SIG-M5 treated with dmso at 0.1 percent for 504 hours (cell line): Measurements from ENCODE around the gene NID1.
"Not testable (repeated sequence)": the region's sequence is repeated elsewhere in the genome, so short reads cannot be mapped to it uniquely, and the experiment has no call there.

ENCODE experiments used
- DNase-seq: peaks from one replicate; lab custom pipeline; 2025; ENCODE audit not compliant: unreplicated experiment; lab: John Stamatoyannopoulos, UW

The NID1 gene

DNA sequence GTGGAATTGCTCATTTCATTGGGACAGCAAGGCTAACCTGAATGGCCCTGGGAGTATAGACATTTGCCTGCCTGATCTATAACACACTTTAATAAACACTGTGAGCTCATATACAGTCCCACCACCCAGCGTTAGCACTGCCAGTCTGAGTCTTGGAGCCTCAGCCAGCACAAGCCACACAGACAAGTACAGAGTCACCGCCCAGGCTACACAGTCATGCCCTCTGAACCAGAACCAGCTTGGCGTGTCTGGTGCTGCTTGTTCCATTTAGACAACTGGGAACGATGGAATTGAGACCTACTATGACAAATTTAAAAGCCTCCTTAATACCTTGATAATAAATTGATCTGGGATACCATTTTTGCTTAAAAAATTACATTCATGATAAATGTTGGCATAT, 31.6 kb downstream of the NID1 start:
- no peak for DNase-seq

DNA sequence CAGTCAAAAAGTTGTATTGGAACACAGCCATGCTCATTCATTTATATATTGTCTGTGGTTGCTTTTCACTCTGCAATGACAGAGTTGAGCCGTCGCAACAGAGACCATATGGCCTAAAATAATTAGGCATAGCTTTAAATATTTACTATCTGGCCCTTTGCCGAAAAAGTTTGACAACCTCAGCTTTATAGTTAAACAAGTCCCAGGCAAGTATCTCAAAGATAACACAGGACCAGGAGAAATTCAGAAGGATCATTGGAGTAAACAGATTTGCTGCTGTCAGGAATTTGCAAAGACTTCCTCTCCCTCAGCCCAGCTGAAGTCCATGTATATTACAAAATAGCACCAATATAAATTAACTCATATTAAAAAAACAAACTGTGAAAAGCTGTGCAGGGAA, 34.4 kb downstream of the NID1 start:
- no peak for DNase-seq

DNA sequence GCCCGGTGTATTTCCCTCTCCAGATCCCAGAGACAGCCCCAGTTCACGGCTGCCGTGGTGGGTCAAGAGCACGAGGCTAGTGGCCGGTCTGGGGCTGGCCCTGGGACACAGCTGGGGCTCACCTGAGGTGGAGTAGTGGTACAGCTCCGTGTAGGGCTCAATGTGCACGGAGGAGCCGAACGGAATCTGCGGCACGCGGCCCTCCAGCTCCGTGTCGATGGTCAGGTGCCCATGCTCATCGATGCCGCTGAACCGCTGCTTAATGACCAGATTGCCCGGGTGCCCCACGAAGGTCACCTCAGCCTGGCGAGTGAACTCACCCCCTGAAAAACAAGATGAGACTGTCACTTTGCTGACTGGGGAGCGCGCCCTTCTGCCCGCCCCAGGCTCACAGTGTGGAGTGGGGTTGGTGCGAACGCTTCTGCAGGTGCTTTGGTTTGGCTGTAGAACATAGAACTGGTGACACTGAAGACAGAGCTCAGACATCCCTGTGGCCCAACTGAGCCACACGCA, 35.4 kb downstream of the NID1 start:
- no peak for DNase-seq

DNA sequence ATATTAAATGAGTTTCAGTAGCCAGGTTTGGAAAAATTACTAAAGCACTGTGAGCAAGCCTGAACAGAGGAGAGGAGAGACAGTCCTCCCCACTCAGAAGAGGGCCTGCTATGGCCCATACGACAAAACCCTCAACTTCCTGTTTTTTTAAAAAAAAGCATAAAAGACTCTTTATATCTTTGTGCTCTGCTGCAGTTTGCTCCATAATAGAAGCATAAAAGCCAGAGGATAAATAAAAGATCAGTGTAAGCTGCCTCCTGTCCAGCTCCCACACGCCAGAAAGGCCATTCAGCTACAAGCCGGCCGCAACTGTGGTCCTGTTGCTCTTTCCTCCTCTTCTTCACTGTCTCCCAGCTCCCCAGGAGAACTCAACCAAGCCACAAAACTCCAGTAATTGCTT, 37.8 kb downstream of the NID1 start:
- DNase-seq: peak; percentile 82

DNA sequence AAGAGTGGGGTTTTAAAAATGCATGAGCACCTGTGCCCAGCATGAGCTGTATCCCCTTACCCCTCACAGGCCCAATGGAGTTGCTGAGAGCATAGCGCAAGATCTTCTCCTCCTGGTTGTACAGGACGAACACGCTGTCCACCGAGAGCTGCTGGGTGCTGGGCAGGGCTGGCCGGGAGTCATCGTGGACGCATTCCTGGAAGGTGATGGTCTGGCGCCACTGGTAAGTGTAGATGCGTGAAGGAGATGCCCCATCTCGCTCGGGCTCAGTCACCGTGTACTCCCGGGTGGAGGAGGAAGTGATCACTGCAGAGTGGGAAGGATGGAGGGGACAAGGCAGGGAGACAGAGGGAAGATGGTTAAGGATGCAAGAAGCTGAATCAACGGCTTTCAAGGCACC, 39.1 kb downstream of the NID1 start:
- no peak for DNase-seq

DNA sequence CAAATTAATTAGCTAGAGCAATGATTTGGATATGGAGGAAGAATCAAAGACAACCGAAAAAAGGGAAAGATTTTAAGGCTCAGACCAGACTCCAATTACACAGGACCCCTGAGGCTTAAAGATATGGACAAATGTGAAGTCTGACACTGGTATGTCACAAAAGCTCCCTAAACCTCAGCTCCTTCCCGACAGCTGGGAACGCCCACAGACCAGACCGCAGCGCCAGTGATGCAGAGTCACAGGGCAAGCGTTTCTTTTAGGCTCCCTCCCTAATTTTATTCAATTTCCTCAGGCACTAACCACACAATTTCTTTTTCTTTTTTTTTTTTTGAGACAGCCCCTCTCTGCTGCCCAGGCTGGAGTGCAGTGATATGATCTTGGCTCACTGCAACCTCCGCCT, 40.2 kb downstream of the NID1 start:
- no peak for DNase-seq

DNA sequence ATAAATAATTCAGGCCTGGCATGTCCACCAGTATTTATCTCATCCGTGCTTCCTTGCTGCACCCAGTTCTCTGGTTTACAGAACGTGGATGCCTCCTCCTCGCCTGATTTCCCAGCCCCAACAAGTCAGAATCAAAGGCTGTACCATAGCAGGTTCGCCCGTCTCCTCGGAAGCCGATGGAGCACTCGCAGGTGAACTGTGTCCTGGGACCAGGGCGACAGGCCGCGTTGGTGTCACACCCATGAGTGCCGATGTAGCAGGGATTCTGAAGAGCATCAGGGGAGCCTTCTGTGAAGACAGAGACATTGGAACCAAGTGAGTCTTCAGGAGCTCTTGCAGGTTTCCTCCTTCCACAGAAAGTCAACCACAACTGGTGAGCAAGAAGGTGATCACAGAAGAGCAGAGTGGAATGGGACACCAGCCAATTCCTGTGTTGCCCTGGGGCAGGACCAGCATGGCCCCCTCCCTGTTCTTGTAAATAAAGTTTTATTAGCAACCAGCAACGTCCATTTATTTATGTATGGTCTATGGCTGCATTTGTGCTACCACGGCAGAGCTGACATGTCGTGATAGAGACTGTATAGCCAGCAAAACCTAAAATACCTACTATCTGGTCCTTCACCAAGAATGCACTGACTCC, 40.8 kb downstream of the NID1 start:
- no peak for DNase-seq

DNA sequence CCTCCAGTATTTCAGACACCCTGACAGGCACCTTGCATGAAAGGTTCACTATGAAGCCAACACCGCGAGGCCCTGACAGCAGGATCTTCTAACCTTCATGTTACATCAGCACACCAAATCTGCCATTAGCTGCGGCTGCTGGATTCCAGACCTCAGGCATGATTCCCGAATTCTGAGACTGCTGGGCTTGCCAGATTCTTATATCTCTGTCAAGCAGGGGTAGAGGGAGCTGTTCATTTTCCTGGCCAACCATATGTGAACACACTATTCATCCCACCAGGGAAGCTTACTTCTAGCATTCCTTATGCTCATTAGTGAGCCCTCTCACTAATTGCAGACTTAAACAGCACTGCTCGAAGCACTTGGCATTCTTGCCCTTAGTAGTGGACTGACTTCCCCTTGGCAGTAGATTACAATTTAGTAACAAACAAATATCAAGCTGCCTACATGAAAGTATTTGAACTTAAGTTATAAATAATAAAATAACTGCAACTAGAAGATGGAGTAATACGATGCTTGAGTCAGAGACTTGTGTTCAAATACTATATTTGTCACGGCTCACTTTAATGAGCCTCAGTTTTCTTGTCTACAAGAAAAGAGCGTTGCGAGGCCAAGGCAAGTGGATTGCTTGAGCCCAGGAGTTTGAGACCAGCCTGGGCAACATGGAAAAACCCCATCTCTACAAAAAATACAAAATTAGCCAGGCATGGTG, 43.3 kb downstream of the NID1 start:
- no peak for DNase-seq

DNA sequence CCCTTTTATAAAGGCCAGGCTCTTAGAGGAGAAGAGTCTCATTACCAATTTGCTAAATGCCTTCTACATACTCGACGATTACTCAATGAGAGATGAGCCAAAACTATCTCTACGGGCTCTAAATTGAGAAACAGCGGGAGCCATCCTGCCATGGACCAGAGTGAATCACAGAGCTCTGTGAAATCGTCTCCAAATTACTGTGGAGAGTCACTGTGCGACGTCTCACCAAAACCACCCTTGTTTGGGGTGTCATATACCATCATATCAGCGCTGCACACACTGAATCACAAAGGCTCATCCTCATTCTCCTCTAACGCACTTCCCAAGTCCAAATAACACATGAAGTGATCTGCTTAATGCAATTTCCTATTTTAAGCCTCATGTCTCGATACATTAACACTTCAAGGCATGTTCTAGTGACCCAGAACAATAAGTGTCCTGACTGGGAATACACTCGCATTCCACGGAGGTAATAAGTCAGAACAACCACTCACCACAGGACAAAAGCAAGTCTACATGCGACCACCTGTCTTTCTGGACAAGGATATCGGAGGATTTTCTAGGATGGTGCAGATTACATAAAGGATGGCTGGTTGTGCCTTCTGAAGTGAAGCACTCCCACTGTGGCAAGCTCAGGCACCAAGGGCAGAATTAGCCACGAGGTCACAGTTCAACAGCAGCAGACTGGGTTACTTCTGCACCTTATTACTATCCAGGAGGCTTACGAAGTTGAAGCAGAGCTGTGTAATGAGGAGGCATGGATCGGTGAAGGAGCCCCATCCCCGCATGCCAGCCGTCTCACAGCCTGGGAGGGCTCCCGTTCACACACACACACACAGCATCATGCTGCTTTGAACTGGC, 44.3 kb downstream of the NID1 start:
- peak; percentile 64 for DNase-seq

DNA sequence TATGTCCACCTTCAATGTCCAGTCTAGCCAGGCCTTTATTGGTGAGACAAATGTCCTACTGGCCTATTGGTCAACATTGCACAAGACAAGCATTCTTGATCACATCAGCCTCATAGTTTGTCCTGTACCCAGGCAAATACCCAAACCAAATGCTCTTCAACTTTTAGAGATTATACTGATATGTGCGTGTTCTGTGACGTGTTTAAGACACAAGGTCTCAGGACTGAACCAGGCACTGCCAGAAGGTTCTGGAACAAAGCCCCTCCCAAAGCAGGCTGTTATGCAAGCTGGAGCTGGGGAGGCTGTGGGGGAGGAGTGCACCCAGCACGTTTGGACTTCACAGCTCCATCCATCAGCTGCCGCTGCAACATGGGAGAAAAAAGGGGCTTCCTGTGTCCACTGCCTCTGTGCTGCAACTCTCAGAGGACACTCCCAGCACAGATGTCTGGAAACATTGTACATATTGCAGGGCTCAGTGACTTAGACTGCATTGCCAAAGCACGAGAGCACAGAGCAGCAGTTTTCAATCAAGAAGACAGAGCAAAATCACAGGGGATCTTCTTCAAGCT, 45.9 kb downstream of the NID1 start:
- DNase-seq: no peak

DNA sequence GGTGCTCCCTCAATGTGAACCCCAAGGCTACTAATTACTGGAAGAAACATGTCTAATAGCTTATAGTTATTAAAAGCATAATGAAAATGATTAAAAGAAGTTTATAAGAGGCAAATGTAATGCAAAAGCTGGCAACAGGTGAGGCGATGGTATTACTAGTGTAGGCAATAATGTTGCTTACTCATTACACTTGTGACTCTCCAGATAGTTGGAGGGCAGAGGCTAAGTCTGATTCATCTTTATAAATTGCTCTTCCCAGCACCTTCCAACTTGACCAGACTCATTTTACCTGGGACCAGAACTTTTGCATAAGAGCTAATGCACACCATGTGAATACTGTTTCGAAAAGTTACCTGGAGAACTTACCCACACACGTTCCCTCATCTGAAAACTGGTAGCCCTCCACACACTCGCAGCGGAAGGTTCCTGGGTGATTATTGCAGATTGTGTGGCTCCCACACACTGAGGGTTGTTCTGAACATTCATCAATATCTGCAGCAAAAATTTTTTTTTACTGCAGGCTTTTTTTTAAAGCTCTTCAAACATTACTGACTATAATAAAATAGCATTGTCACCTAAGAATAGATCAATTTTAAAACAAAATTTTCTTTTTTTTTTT, 48.0 kb downstream of the NID1 start:
- DNase-seq: no peak

DNA sequence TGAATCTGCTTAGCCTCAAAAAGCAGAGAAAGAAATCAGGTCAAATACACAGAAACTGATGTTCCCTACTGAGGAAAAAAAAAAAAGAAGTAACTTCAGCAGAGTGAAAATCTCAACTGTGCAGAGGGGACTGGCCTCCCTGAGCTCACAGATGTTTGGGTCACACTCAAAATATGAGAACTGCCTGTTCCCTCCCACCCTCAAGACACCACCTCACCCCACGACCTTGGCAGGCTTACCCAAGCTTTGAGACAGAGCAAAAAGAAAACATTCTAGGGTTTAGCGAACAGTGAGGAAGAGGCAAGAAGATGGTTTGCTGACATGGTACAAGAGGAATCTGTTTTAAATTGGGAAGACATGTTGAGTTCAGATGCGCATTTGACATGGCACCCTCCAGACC, 48.8 kb downstream of the NID1 start:
- DNase-seq: no peak

DNA sequence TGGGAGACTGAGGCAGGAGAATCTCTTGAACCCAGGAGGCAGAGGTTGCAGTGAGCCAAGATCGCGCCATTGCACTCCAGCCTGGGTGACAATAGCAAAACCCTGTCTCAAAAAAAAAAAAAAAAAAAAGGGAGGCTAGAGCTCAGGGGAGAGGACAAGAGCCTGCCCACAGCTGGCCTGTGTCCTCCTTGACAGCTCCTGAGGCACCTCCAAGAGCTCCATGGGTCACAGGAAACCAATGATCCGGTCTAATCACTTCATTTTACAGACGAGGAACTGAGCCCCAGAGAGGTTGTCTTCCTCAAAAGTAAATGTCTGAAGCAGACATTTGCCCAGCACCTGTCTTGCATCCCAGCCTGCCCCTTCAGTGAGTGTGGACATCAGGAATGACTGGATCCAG, 49.4 kb downstream of the NID1 start:
- DNase-seq: no peak

DNA sequence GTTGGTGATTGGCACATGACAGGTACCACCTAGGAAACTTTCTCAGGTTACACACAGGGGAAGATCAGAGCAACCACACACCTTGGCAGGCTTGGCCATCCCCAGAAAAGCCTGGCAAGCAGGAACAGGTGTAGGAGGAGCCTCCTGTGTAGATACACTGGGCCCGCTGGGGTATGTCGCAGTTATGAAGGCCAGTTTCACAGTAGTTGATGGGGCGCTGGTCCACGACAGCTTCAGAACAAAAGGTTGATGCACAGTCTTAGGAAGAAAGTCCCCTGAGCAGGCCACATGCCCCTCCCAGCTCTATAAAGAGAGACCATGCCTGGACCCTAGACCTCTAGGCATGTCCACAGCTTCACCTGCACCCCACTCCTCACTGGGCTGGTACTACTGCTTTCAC, 51.6 kb downstream of the NID1 start:
- no peak for DNase-seq

DNA sequence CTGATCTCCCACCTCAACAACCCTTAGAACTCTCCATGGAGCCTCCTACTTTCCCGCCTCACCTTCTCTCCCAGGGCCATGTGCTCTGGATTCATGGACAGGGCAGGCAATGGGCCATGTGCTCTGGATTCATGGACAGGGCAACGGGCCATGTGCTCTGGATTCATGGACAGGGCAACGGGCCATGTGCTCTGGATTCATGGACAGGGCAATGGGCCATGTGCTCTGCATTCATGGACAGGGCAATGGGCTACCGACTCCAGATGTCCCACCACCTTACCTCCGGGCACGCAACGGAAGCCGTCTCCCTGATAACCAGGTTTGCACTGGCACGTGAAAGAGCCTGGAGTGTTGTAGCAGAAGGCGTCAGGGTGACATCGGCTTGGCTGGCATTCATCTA, 53.2 kb downstream of the NID1 start:
- no peak for DNase-seq

DNA sequence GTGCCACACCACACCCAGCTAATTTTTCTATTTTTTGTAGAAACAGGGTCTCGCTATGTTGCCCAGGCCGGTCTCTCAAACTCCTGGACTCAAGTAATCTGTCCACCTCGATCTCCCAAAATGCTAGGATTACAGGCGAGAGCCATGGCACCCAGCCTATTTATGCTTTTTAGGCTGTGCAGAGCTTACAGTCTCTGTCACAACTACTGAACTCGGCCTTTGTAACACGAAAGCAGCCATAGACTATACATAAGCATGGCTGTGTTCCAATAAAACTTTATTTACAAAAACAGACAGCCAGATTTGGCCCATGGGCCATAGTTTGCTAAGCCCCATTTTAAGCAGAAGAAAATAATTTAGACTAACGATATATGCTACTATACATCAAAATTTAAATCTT, 54.4 kb downstream of the NID1 start:
- no peak for DNase-seq

DNA sequence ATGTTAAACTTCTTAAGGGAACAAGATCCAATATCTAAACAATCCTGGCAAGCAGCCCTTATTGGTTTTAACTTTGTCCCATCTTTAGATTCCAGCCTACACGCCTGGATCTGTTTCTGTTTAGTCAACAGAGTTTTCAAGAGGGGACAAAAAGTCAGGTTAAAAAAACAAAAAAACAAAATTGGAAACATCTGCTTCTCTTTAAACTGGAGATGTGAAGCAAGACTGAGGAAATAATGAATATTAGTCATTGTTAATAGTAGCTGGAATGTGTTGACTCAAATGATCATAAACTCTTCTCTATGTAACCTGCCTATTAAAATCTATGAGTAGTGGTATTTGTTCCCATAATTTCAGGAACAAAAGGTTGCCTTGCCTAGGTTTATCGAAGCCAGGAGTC, 55.0 kb downstream of the NID1 start:
- no peak for DNase-seq

DNA sequence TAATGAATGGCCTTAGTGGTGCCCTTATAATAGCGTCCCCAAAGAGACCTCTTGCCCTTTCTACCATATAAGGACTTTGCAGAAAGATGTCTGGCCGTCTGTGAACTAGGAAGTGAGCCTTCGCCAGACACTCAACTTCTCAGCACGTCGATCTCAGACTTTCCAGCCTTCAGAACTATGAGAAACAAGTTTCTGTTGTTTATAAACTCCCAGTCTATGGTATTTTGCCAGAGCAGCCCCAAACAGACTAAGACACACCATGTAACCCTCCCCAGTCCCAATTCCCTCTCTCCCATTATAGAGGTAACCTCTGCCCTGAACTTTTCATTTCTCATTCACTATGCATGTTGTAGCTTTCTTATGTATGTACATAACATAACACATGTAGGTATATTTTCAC, 55.7 kb downstream of the NID1 start:
- no peak for DNase-seq

DNA sequence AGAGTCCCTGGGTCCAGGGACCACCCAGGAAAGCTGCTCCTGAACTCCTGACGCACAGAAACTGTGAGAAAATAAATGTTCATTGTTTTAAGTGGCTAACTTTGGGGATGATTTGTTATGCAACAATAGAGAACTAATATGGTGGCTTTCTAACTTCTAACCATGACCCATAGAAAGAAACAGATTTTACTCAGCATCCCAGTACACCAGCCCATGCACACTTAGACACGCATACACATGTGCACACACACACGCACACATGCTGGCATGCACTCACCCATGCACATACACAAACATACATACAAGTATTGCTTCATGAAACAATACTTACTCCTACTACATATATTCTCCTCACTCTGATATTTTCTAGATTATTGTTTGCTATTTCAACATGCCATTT, 57.1 kb downstream of the NID1 start:
- DNase-seq: no peak

DNA sequence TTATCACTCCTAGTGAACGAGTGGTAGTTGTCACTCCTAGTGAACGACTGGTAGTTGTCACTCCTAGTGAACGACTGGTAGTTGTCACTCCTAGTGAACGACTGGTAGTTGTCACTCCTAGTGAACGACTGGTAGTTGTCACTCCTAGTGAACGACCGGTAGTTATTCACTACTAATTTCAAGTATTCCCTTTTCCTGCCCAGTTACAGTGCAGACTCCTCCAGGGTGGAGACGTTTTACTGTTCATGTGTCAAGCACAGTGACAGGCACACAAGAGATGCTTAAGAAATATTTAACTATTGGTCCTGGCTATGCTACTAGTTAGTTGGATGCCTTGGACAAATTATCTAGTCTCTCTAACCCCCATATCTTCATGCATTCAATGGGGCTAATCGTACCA, 61.8 kb downstream of the NID1 start:
- not testable (repeated sequence) for DNase-seq

DNA sequence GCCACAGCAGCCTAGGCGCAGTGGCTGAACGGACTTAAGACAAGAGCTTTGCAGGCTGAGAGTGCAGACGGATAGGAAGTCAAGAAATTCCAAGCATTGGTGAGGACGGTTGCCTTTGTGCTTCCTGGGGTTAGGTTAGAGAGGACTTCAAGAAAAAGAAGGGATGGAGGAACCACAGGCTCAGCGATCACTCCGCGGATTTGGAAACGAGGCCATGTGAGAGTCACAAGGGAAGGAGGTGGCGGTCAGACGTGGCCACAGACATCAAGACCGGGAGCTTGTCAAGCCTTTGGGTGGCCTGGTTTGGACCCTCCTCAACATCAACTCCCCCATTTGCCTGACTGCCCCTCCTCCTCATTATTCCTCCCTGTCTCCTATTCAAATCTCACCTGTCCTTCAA, 62.3 kb downstream of the NID1 start:
- no peak for DNase-seq
